ENCODE data around the gene AHSG.

GRCh38 chr3:186653984-186654383 is 41.1 kb downstream of the AHSG start:
- no peak for TF ChIP-seq POLR2A (IDR thresholded peaks at IDR 0.05)
- TF ChIP-seq CTCF (IDR thresholded peaks at IDR 0.05 in 4 of 5, conservative IDR thresholded peaks at IDR 0.05 in 1 of 5) = no peak

All from gastrocnemius medialis (tissue), 4 donors.